HepG2 (cell line): ENCODE measurements around the gene RTN1. TPM values are rescaled to one million over a fixed set of nuclear protein-coding genes. Genes with fewer than 3 reads are reported as not detected.

ENCODE experiments used
- ATAC-seq: fragments of 200-7000 bp; cut with Tn5 transposase; 3 replicates; pipeline ENCODE4 v1.9.1; 2020; ENCODE audit warnings: mild to moderate bottlenecking, moderate library complexity
- BruUV-seq: library from RNA; stranded (reverse); fragments of 400-500 nt; replicated peaks from 2 replicates; lab custom pipeline; 2021; lab: Mats Ljungman, UMichigan
- CTCF ChIA-PET: fragments of 300-600 bp; formaldehyde crosslinking; extraction: SDS; loops from one replicate; lab custom pipeline; 2021; ENCODE audit warnings: low total read pairs, inconsistent platforms, low intra/inter-chr PET ratio; lab: Yijun Ruan, JAX
- POLR2A ChIA-PET: fragments of 350-600 bp; sonication (Branson Sonifier 250); formaldehyde crosslinking; loops from one replicate; lab custom pipeline; 2020; ENCODE audit warnings: antibody characterized with exemption, inconsistent platforms; lab: Yijun Ruan, JAX
- DNase-seq: peaks from one replicate; pipeline ENCODE4 v3.0.0-alpha.2; 2015; ENCODE audit warnings: low spot score
- FAIRE-seq: peaks from 3 replicates; lab custom pipeline; 2011; peaks lifted over from hg19 to GRCh38; lab: Jason Lieb, UNC
- H2AFZ ChIP-seq: one replicate; pipeline ENCODE4 v1.6.1; 2011; ENCODE audit warnings: low read length, inconsistent platforms
- H3K27ac ChIP-seq: fragments of 300-600 bp; 3 replicates; pipeline ENCODE4 v1.8.0; 2011; ENCODE audit warnings: mixed run types, mild to moderate bottlenecking, mixed read lengths, low read length, inconsistent platforms; ENCODE audit not compliant: insufficient read depth; ENCODE audit errors: extremely low read length
- H3K27me3 ChIP-seq, 2 experiments: fragments of 200-600 bp in 1 of 2; 2 replicates in 1 of 2; 3 replicates in 1 of 2; pipeline versions ENCODE4 v1.6.0 to v1.8.0; 2011; ENCODE audit warnings: low read length in 2 of 2, mild to moderate bottlenecking in 2 of 2, moderate library complexity in 2 of 2, inconsistent platforms in 1 of 2; ENCODE audit not compliant: insufficient read depth in 2 of 2, control insufficient read depth in 1 of 2
- H3K36me3 ChIP-seq, 2 experiments: fragments of 200-600 bp in 1 of 2; replicated peaks in 1 of 2; 2 replicates in 1 of 2; 3 replicates in 1 of 2; pipeline versions ENCODE4 v1.5.1 to v1.8.0; 2011; ENCODE audit warnings: low read length in 2 of 2, inconsistent platforms in 1 of 2; ENCODE audit not compliant: insufficient read depth in 2 of 2, control insufficient read depth in 1 of 2
- H3K4me1 ChIP-seq: 2 replicates; pipeline ENCODE4 v1.5.1; 2012; ENCODE audit warnings: low read length, inconsistent platforms; ENCODE audit not compliant: insufficient read depth
- H3K4me2 ChIP-seq: 2 replicates; pipeline ENCODE4 v1.6.0; 2011; ENCODE audit warnings: low read depth, low read length, inconsistent platforms
- H3K4me3 ChIP-seq, 3 experiments: fragments of 200-600 bp in 1 of 3; sonication (generic), shearing (Covaris generic) in 1 of 3; replicated peaks in 1 of 3; 2 replicates each; pipeline ENCODE4 v1.5.1; 2011 to 2016; ENCODE audit warnings: low read length in 3 of 3, inconsistent platforms in 2 of 3, low read depth in 2 of 3, mild to moderate bottlenecking in 2 of 3, control low read depth in 1 of 3, mixed read lengths in 1 of 3; ENCODE audit not compliant: insufficient read depth in 1 of 3
- H3K79me2 ChIP-seq: one replicate; pipeline ENCODE4 v1.6.1; 2011; ENCODE audit warnings: low read length, inconsistent platforms; ENCODE audit not compliant: insufficient read depth
- H3K9ac ChIP-seq: 2 replicates; pipeline ENCODE4 v1.6.0; 2011; ENCODE audit warnings: mild to moderate bottlenecking, low read depth, low read length, inconsistent platforms; ENCODE audit not compliant: insufficient read depth
- H3K9me3 ChIP-seq: 2 replicates; pipeline ENCODE4 v1.5.1; 2012; ENCODE audit warnings: mild to moderate bottlenecking, low read length
- H4K20me1 ChIP-seq: 2 replicates; pipeline ENCODE4 v1.6.0; 2011; ENCODE audit warnings: inconsistent platforms, mild to moderate bottlenecking, low read length, moderate library complexity; ENCODE audit not compliant: insufficient read depth
- FOXM1 ChIP-seq: sonication (generic); formaldehyde crosslinking; IDR thresholded peaks from 2 replicates; pipeline ENCODE4 v1.5.0; 2020; ENCODE audit warnings: missing genetic modification reagents
- GTF2F1 ChIP-seq: fragments of 150-350 bp; IDR thresholded peaks from 2 replicates; pipeline ENCODE4 v1.6.1; 2014; ENCODE audit warnings: low read length
- HIVEP1 ChIP-seq: sonication (generic); formaldehyde crosslinking; IDR thresholded peaks from 2 replicates; pipeline ENCODE4 v1.4.0; 2020; ENCODE audit warnings: mild to moderate bottlenecking, missing genetic modification reagents
- MLLT10 ChIP-seq: sonication (generic); formaldehyde crosslinking; IDR thresholded peaks from 2 replicates; pipeline ENCODE4 v1.4.0; 2020; ENCODE audit warnings: missing genetic modification reagents
- NCOR1 ChIP-seq: fragments of 200-600 bp; sonication (generic); IDR thresholded peaks from 2 replicates; pipeline ENCODE4 v1.7.0; 2017; ENCODE audit warnings: antibody characterized with exemption, low read length, borderline replicate concordance
- SMAD9 ChIP-seq: sonication (generic); formaldehyde crosslinking; IDR thresholded peaks from 2 replicates; pipeline ENCODE4 v1.5.1; 2020; ENCODE audit warnings: mild to moderate bottlenecking, missing genetic modification reagents
- SMC3 ChIP-seq: IDR thresholded peaks from 2 replicates; pipeline ENCODE4 v1.6.1; 2011; ENCODE audit warnings: low read length, improper control_type of control experiment
- ZMAT3 ChIP-seq: sonication (generic); formaldehyde crosslinking; conservative IDR thresholded peaks from 2 replicates; pipeline ENCODE4 v1.7.0; 2021; ENCODE audit warnings: missing genetic modification reagents
- ZNF17 ChIP-seq: sonication (generic); formaldehyde crosslinking; IDR thresholded peaks from 2 replicates; pipeline ENCODE4 v1.5.0; 2020; ENCODE audit warnings: mild to moderate bottlenecking, missing genetic modification reagents
- ZNF878 ChIP-seq: sonication (generic); formaldehyde crosslinking; IDR thresholded peaks from 2 replicates; pipeline ENCODE4 v1.8.1; 2023; ENCODE audit warnings: mild to moderate bottlenecking, missing genetic modification reagents, moderate library complexity
- WGBS: methylation state at CpG from one replicate; pipeline ENCODE4 v1.1.6; 2017; ENCODE audit warnings: low lambda C conversion rate; 5-methylcytosine and 5-hydroxymethylcytosine counted together
- in situ Hi-C: cut with HindIII; loops from 2 replicates; pipeline ENCODE4 v1.10.0; 2017; ENCODE audit warnings: low pct_unique_long_range_greater_than_20kb; ENCODE audit not compliant: extremely low pct_ligation_motif_present
- intact Hi-C: fragments of 100-400 bp; cut with micrococcal nuclease; formaldehyde crosslinking; loops from one replicate; pipeline ENCODE4 v1.10.0; 2022; ENCODE audit not compliant: unreplicated experiment
- polyA plus RNA-seq, 8 experiments: library from polyadenylated mRNA; depleted of rRNA in 3 of 8; stranded (reverse) in 7 of 8; unstranded in 1 of 8; fragments of >200 nt; fragmentation: Illumina TruSeq in 4 of 8; extraction: Trizol in 4 of 8; gene quantifications; 2 replicates each; pipeline versions ENCODE4 v1.2.1 to v1.2.3, GENCODE V29; 2011 to 2016; ENCODE audit warnings: low read depth in 4 of 8, missing spikeins in 1 of 8, mixed read lengths in 1 of 8; ENCODE audit not compliant: insufficient read depth in 1 of 8
- total RNA-seq, 5 experiments: library from RNA; depleted of rRNA; stranded (reverse); fragments of >200 nt; fragmentation: Illumina TruSeq; extraction: Trizol; gene quantifications; 2 replicates each; pipeline ENCODE4 v1.2.3, GENCODE V29; 2016; ENCODE audit warnings: low read depth in 1 of 5
- TF ChIP-seq, protein P1 (sequence below): IDR thresholded peaks from 2 replicates; pipeline ENCODE4 v1.6.1; 2016; ENCODE audit warnings: mild to moderate bottlenecking, missing biosample characterization, missing genetic modification reagents
- TF ChIP-seq, protein P2 (sequence below): sonication (generic); formaldehyde crosslinking; IDR thresholded peaks from 2 replicates; pipeline ENCODE4 v1.4.0; 2020; ENCODE audit warnings: missing genetic modification reagents
- TF ChIP-seq, protein P3 (sequence below): IDR thresholded peaks from 2 replicates; pipeline ENCODE4 v1.6.1; 2016; ENCODE audit warnings: missing biosample characterization, missing genetic modification reagents, low read depth
- TF ChIP-seq, protein P4 (sequence below): sonication (generic); formaldehyde crosslinking; conservative IDR thresholded peaks from 2 replicates; pipeline ENCODE4 v1.5.0; 2020; ENCODE audit warnings: missing genetic modification reagents

RTN1 gene
- total and polyA plus RNA-seq, 2 of the 13 experiments (the other 11 are each of a cell fraction or from before 2014, with no cell fraction given), result 0.04 to 0.18 TPM

DNA sequence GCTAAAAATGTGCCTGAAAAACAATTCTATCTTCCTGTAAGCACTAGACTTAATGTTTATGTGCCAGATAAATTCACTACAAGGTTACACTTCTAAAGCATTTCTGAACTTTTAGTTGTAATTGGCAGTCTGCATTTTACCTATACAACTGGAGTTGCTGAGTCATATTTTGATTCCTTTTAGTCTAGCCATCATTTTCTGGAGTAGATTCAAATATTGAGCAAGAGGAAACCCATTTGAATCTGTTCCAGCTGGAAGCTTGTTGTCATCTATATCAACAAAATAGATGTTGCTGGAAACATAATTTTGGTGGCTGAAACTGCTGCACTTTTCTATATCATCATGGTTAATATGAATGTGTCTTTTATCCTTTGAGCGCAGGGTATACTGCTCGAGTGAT, 171.8 kb downstream of the RTN1 start:
- no TSS peak for BruUV-seq
- no peaks in the 10 kb centered on the region for H4K20me1 ChIP-seq
- no peak for FAIRE-seq
- H3K9ac ChIP-seq, result no peak overlapping the region
- H3K4me3 ChIP-seq, result no peak overlapping the region
- no peak for ATAC-seq
- ChIA-PET POLR2A (no interaction called here), CTCF (no interaction called here)
- H3K4me1 ChIP-seq, result no peaks in the 10 kb centered on the region
- H3K27ac ChIP-seq, result no peak overlapping the region
- H3K27me3 ChIP-seq, result no peaks in the 10 kb centered on the region
- H2AFZ ChIP-seq, result no peak overlapping the region
- peaks cover 13% of the 10 kb centered on the region; the same call in 1 of the 2 replicates for H3K9me3 ChIP-seq
- H3K36me3 ChIP-seq, result no peaks in the 10 kb centered on the region
- in situ Hi-C loops, result no loop called here
- no peak overlapping the region for H3K4me2 ChIP-seq
- H3K79me2 ChIP-seq, result no peaks in the 10 kb centered on the region
- 6% methylated on average over 2 of the region's 2 CpGs for WGBS
- intact Hi-C loops, result no loop called here
- DNase-seq, result no peak
- TF ChIP-seq NCOR1, result no peak
- TF ChIP-seq HIVEP1 (CRISPR knock-in tag), result no peak
- no peak for TF ChIP-seq ZMAT3 (CRISPR knock-in tag)
- TF ChIP-seq ZNF17 (CRISPR knock-in tag), result no peak
- TF ChIP-seq SMAD9 (CRISPR knock-in tag), result no peak
- TF ChIP-seq, protein P1, sequence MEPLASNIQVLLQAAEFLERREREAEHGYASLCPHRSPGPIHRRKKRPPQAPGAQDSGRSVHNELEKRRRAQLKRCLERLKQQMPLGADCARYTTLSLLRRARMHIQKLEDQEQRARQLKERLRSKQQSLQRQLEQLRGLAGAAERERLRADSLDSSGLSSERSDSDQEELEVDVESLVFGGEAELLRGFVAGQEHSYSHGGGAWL (CRISPR knock-in tag), result no peak
- TF ChIP-seq, protein P2, sequence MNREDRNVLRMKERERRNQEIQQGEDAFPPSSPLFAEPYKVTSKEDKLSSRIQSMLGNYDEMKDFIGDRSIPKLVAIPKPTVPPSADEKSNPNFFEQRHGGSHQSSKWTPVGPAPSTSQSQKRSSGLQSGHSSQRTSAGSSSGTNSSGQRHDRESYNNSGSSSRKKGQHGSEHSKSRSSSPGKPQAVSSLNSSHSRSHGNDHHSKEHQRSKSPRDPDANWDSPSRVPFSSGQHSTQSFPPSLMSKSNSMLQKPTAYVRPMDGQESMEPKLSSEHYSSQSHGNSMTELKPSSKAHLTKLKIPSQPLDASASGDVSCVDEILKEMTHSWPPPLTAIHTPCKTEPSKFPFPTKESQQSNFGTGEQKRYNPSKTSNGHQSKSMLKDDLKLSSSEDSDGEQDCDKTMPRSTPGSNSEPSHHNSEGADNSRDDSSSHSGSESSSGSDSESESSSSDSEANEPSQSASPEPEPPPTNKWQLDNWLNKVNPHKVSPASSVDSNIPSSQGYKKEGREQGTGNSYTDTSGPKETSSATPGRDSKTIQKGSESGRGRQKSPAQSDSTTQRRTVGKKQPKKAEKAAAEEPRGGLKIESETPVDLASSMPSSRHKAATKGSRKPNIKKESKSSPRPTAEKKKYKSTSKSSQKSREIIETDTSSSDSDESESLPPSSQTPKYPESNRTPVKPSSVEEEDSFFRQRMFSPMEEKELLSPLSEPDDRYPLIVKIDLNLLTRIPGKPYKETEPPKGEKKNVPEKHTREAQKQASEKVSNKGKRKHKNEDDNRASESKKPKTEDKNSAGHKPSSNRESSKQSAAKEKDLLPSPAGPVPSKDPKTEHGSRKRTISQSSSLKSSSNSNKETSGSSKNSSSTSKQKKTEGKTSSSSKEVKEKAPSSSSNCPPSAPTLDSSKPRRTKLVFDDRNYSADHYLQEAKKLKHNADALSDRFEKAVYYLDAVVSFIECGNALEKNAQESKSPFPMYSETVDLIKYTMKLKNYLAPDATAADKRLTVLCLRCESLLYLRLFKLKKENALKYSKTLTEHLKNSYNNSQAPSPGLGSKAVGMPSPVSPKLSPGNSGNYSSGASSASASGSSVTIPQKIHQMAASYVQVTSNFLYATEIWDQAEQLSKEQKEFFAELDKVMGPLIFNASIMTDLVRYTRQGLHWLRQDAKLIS, result no peak
- no peak for TF ChIP-seq ZNF878 (CRISPR knock-in tag)
- TF ChIP-seq, protein P3, sequence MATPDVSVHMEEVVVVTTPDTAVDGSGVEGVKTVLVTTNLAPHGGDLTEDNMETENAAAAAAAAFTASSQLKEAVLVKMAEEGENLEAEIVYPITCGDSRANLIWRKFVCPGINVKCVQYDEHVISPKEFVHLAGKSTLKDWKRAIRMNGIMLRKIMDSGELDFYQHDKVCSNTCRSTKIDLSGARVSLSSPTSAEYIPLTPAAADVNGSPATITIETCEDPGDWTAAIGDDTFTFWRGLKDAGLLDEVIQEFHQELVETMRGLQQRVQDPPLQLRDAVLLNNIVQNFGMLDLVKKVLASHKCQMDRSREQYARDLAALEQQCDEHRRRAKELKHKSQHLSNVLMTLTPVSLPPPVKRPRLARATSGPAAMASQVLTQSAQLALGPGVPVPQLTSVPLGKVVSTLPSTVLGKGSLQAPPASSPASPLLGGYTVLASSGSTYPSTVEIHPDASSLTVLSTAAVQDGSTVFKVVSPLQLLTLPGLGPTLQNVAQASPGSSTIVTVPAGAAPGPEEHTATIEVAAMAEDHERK (CRISPR knock-in tag), result no peak
- no peak for TF ChIP-seq SMC3
- no peak for TF ChIP-seq GTF2F1
- no peak for TF ChIP-seq MLLT10 (CRISPR knock-in tag)
- TF ChIP-seq, protein P4, sequence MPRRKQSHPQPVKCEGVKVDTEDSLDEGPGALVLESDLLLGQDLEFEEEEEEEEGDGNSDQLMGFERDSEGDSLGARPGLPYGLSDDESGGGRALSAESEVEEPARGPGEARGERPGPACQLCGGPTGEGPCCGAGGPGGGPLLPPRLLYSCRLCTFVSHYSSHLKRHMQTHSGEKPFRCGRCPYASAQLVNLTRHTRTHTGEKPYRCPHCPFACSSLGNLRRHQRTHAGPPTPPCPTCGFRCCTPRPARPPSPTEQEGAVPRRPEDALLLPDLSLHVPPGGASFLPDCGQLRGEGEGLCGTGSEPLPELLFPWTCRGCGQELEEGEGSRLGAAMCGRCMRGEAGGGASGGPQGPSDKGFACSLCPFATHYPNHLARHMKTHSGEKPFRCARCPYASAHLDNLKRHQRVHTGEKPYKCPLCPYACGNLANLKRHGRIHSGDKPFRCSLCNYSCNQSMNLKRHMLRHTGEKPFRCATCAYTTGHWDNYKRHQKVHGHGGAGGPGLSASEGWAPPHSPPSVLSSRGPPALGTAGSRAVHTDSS, result no peak
- no peak for TF ChIP-seq FOXM1 (CRISPR knock-in tag)
